ENCODE measurements around the gene HSD17B1.

DNA sequence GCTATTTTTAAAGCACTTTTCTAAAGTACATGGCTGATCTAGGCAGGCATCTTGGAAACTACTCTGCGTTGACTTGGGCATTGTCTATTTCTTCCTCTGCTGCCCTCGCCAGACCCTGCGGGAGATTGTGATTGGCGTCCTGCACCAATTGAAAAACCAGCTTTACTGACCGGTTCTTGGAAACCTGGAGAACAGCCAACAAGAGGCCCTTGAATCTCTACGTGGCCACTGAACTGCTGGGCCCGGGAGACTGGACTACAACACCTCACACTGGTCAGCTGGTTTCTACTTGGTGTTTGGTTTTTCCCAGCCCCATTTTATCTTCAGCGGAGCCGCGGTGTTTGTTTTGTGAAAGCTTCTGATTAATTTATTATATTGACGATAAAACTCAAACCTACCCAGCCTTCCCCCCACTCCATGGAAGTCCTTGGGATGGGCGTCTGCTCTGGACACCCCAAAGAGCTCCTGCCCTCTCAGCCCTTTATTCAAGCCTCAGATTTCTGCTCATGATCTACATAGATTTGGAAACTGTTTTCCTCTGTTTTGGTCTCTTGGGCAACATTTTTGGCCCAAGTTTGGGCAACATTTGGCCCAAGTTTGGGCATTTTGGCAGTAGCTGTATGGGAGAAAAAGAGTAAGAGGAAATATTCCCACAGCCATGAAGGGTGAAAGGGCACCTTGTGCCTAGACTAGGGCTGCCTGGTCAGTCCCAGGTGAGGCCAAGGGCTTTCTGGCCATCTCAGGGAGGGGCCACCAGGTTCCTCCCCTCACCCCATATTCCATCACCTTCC lies 18.9 kb downstream of the HSD17B1 start:
- TF ChIP-seq RAD21 (IDR thresholded peaks at IDR 0.05; ENCODE audit: low read length), result no peak
- no peak for TF ChIP-seq NFE2L2 (IDR thresholded peaks at IDR 0.05; ENCODE audit: low read depth, low read length)
- TF ChIP-seq, protein P1, sequence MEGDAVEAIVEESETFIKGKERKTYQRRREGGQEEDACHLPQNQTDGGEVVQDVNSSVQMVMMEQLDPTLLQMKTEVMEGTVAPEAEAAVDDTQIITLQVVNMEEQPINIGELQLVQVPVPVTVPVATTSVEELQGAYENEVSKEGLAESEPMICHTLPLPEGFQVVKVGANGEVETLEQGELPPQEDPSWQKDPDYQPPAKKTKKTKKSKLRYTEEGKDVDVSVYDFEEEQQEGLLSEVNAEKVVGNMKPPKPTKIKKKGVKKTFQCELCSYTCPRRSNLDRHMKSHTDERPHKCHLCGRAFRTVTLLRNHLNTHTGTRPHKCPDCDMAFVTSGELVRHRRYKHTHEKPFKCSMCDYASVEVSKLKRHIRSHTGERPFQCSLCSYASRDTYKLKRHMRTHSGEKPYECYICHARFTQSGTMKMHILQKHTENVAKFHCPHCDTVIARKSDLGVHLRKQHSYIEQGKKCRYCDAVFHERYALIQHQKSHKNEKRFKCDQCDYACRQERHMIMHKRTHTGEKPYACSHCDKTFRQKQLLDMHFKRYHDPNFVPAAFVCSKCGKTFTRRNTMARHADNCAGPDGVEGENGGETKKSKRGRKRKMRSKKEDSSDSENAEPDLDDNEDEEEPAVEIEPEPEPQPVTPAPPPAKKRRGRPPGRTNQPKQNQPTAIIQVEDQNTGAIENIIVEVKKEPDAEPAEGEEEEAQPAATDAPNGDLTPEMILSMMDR (conservative IDR thresholded peaks at IDR 0.05; ENCODE audit: low read depth, low read length), result no peak
- no peak for TF ChIP-seq POLR2A (IDR thresholded peaks at IDR 0.05; ENCODE audit: low read depth, low read length)
- no peak for TF ChIP-seq CEBPB (IDR thresholded peaks at IDR 0.05; ENCODE audit: low read depth, low read length)
- TF ChIP-seq SMC3 (IDR thresholded peaks at IDR 0.05; ENCODE audit: low read depth, low read length), result no peak
- TF ChIP-seq FOS (IDR thresholded peaks at IDR 0.05; ENCODE audit: low read depth, low read length), result no peak
- no peak for TF ChIP-seq RFX5 (IDR thresholded peaks at IDR 0.05; ENCODE audit: low read depth, low read length)
- TF ChIP-seq, protein P2, sequence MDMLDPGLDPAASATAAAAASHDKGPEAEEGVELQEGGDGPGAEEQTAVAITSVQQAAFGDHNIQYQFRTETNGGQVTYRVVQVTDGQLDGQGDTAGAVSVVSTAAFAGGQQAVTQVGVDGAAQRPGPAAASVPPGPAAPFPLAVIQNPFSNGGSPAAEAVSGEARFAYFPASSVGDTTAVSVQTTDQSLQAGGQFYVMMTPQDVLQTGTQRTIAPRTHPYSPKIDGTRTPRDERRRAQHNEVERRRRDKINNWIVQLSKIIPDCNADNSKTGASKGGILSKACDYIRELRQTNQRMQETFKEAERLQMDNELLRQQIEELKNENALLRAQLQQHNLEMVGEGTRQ (IDR thresholded peaks at IDR 0.05; ENCODE audit: low read depth, low read length), result no peak
- no peak for TF ChIP-seq BHLHE40 (IDR thresholded peaks at IDR 0.05; ENCODE audit: low read depth, low read length)
- TF ChIP-seq, protein P3, sequence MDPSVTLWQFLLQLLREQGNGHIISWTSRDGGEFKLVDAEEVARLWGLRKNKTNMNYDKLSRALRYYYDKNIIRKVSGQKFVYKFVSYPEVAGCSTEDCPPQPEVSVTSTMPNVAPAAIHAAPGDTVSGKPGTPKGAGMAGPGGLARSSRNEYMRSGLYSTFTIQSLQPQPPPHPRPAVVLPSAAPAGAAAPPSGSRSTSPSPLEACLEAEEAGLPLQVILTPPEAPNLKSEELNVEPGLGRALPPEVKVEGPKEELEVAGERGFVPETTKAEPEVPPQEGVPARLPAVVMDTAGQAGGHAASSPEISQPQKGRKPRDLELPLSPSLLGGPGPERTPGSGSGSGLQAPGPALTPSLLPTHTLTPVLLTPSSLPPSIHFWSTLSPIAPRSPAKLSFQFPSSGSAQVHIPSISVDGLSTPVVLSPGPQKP (IDR thresholded peaks at IDR 0.05; ENCODE audit: borderline replicate concordance, low read depth, low read length), result no peak
- no peak for TF ChIP-seq RCOR1 (IDR thresholded peaks at IDR 0.05; ENCODE audit: insufficient replicate concordance, low read length)
- TF ChIP-seq MAFK (IDR thresholded peaks at IDR 0.05; ENCODE audit: low read depth, low read length), result no peak

All from IMR-90 (cell line).